Posterior vena cava (tissue), 2 donors: ENCODE results near the gene OR6K2. TPM values are rescaled to one million over a fixed set of nuclear protein-coding genes. Genes with fewer than 3 reads are reported as not detected.
"Not testable (repeated sequence)": the region's sequence is repeated elsewhere in the genome, so short reads cannot be mapped to it uniquely, and the experiment has no call there.

ENCODE experiments used
- DNase-seq: peaks from one replicate; pipeline ENCODE4 v3.0.0-alpha.2; 2020; ENCODE audit warnings: low spot score
- intact Hi-C, 2 donors: fragments of 100-400 bp; cut with DNase I; formaldehyde crosslinking; loops; one replicate each; pipeline versions ENCODE4 v1.14.1 to v1.14.2; 2022 to 2023
- long read RNA-seq, 2 donors: library from polyadenylated mRNA; unstranded; transcript quantifications; one replicate each; pipeline ENCODE4 v2.0.0, GENCODE V29; 2020 to 2021
- total RNA-seq, 2 donors: library from RNA; stranded (reverse); fragmentation: NEBNext Ultra II Directional; extraction: Animal tissue kit (Norgen Biotek cat#: 25700); gene quantifications; one replicate each; pipeline ENCODE4 v1.2.1, GENCODE V29; 2021
- donor health status: DM: yes; HTN: yes; CAD: no.
- donor health status: DM: yes; HTN: yes; CAD: no.

The OR6K2 gene, protein sequence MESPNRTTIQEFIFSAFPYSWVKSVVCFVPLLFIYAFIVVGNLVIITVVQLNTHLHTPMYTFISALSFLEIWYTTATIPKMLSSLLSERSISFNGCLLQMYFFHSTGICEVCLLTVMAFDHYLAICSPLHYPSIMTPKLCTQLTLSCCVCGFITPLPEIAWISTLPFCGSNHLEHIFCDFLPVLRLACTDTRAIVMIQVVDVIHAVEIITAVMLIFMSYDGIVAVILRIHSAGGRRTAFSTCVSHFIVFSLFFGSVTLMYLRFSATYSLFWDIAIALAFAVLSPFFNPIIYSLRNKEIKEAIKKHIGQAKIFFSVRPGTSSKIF
- total RNA-seq: not detected
- long read RNA-seq, donor 1: 0 reads
- long read RNA-seq, donor 2: 0 reads

DNA sequence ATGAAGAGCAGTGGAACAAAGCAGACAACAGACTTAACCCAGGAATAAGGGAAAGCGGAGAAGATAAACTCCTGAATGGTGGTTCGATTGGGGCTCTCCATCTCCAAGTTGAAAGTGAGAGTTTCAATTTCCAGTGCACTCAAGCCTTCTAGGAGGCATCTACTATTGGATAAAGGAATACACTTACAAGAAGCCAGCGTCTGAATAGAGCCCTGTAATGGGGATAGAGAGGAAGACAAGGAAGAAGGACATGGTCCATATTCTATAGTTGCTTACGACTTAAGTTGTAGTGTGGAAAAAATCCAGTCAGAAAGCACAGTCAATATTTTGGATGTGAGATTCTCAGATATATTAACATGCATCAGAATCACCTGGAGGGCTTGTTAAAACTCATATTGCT lies at the start of gene OR6K2:
Gene OR6K2, minus strand, starts transcription at position 101 of the 400 bp plus-strand sequence. Its CDS starts 0 bp downstream, at position 101.
- intact Hi-C loops: no loop called here
- no peak for DNase-seq

DNA sequence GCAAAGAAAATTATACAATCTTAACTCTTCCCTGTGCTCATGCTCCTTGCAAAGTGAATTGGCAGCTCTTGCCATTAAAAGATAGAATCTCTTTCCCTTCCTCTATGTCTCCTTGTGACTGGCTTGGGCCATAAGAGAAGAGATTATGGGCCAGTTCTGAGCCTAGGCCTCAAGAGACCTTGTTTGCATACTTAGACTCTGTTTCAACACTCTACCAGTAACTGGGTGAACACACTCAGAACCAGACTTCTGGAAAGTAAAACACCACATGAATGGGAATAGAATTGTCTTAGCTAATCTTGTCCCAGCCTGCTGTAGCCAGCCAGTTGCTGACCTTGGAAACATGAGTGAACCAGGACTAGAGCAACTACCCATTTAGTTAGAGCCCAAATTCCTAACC lies 35.4 kb upstream of the OR6K2 start:
- intact Hi-C loops: no loop called here
- no peak for DNase-seq

DNA sequence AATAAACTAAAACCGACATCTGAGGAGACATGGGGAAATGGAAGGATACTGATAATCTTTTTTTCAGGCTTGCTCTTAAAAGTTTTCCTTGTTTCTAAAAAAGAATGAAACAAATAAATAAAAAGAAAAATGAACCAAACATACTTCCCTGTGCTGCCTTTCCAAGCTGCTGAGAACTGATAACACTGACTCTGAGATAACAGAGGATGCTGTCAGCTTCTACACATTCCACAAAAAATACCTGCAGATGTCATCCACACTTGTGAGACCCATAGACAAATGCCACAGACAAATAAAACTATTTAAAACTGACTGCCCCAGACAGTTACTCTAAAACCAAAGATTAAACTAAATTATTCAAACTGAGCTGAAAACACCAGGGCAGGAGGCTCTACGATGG lies 32.1 kb upstream of the OR6K2 start:
- no peak for DNase-seq
- intact Hi-C loops: no loop called here

DNA sequence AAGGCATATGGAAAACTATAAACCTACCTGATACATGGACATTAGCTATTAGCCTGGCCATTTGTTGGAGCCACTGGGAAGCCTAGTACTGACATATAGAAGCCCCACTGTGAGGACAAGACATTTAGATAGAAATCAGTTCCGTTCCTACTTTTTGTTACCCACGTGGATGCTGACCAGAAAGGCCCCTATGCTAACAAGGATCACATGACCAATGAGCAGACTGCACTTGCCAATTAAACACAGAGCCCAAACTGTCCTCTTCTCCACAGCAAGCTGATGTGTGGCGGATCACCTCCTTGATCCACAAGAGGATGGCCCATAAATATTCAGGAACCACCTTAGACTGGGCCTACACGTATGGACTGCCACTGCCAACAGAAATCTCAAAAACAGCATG lies 31.3 kb upstream of the OR6K2 start:
- no peak for DNase-seq
- intact Hi-C loops: no loop called here

DNA sequence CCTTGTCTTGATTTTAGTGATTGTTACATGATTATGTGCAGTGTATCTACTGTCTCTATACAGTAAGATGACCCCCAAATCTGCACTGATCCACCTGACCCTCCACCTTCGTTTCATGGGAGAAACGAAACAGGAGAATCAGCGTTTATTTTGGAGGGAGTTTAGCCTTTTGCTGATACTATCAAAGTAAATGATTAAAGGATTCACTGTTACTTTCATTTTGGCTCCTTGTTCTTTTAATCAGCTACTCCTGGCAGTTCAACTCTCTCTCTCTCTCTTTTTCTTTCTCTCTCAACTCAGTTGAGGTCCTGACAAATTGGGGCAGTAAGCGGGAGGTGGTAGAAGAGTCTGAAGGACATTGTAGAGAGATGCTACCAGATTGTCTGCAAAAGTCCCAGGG lies 30.0 kb upstream of the OR6K2 start:
- intact Hi-C loops: no loop called here
- no peak for DNase-seq

DNA sequence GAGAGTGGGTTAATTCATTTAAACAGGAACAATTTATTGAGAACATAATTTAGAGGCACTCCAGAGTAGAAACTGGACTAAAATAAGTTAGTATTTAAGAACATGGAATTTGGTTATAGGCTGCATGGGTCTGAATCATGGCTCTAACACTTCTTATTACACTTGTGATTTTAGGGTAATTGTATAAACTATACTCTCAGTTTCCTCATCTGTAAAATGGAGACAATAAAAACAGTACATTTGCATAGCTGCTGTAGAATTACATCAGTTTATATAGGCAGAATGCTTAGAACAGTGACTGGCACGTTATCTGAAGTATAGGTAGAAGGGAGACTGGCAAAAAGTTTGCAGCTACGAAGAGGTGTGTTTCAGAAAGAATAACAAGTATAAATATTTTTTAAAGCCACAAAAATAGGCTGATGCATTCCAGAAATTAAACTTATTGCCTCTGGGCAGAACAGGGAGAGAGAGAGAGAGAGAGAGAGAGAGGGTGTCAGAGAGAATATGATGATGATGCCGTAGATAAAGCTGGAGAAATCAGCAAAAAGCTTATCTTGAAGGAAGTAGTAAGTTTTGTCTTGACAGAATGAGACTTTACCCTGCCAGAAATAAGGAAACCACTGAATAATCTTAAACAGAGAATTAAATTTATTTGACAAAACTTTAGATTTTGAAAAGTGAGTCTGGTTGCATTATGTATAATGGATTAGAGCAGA lies 28.2 kb upstream of the OR6K2 start:
- DNase-seq: no peak
- intact Hi-C loops: no loop called here

DNA sequence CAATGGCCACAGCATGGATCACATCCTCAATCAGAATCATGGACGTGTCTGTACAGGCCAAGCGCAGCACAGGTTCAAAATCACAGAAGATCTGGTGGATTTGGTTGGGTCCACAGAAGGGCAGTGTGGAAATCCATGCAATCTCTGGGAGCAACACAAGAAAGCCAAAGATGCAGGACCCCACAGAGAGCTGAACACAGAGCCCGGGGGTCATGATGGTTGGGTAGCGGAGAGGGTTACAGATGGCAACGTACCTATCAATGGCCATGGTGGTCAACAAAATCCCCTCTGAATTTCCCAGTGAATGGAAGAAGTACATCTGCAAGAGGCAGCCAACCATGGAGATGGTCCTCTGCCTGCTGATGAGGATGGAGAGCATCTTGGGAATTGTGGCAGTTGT lies 24.0 kb upstream of the OR6K2 start:
- no peak for DNase-seq
- intact Hi-C loops: no loop called here

DNA sequence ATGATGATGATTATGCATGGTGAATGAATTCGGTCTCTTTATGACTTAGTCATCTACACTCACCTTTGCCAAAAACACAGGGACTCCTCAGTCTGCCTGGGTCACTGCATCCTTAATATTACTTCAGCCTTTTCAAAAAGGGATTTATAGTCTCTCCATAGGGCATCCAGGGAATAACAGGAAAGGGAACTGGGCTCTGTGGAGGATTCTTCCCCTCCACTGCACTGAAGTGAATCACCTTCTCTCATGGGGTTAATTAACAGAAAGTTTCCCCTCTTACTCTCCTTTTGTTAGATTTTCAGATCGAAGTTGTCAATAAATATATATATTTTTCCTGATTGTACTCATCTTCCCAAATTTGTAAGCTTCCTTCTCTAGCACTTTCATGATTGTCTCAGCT lies 20.2 kb upstream of the OR6K2 start, which contains the start of gene OR6K3:
Gene OR6K3, minus strand, starts transcription at position 101 of the 400 bp plus-strand sequence. CDS start 2,605 bp downstream, outside the sequence.
- intact Hi-C loops: no loop called here
- DNase-seq: no peak

DNA sequence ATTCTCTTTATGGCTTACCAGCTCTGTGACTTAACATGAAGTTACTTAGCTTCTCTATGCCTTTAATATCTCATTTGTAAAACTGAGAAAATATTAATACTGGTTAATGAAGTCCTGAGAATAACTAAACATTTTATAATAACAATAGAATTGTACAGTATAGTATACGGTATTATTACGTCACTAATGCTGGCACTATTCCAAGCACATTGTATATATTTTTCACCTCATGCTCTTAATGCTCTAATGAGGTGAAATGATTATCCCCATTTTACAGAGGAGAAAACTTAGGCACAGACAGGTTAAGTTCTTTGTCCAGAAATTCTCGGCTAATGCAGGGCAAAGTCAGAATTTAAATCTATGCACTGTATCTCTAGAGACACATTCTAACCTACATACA lies 19.2 kb upstream of the OR6K2 start:
- DNase-seq: no peak
- intact Hi-C loops: no loop called here

DNA sequence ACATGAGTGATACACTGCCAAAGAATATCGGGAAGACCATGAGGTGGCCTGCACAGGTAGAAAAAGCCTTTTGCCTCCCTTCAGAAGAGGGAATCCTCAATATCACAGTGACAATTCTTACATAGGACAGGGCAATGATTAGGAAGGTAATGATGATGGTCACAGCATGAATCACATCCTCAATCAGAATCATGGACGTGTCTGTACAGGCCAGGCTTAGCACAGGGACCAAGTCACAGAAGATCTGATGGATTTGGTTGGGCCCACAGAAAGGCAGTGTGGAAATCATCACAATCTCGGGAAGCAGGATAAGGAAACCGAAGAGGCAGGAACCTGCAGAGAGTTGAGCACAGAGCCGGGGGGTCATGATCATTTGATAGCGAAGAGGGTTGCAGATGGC lies 16.9 kb upstream of the OR6K2 start:
- no peak for DNase-seq
- intact Hi-C loops: no loop called here

DNA sequence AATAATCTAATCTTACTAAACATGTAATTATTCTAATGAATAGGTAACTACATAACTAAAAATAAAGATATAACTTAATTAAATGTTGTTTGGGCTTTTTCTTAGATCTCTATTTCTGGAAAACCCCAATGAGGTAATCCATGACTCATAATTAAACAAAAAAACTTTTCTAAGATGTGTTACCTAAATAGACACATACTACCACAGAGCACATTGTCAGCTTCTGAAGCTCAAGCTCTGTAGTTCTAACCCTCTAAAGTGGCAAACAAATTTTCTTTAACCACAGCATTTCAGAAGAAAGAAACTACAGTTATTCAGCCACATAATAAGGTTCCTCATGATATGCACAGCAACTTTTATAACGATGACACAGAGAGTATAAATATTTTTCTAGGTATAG lies 15.9 kb upstream of the OR6K2 start:
- no peak for DNase-seq
- intact Hi-C loops: no loop called here

DNA sequence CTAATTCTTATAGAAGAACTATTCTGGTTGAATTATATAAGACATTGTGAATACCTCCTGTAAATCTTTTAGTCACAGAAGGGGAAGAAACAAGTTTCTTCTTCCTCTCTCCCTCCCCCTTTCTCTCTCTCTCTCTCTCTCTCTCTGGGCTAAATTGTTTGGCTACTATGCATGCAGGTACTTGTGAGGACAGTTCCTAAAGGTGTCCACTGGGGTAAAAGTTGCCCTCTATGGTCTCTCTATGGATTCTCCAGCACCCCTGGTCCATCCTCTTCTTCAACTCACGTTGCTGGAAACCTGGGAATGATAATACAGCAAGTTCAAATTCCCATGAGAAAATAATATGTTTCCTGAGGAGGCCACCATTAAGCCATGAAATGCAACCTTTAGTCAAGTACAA lies 14.3 kb upstream of the OR6K2 start:
- intact Hi-C loops: no loop called here
- DNase-seq: no peak

DNA sequence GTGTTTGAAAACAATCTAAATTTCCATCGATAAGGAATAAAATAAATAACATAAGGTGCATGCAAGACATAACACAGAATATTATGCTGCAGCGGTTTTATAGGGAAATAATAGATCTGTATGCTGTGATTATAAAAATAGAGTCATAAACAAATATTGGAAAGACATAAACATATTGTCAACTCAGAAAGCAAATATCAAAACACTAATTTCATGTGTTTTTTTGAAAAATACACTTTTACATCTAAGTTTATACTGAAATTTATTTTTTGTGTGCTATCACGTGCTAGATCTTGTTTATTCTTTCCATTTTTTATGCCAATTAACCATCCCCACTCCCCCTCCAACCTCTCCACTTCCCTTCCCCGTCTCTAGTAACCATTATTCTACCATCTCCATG lies 10.6 kb upstream of the OR6K2 start:
- intact Hi-C loops: no loop called here
- DNase-seq: no peak

DNA sequence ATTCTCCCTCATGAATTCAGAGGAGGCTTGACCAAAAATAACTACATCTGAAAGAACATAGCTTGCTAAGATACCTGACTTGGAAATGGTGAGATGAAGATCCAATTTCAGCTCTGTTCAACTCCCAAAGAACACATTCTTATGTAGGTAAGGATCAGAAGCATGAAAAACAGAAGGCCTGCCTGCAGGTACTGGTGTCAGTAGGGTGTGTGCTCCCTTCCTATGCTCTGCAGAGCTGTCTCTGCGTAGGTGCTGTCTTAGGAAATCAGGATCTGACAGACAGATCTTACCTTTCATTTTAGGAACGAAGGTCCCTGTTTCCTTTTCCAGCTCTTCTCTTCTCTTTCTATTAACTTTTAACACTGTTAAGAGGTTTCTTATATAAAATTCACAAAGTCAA lies 5.6 kb upstream of the OR6K2 start:
- intact Hi-C loops: no loop called here
- no peak for DNase-seq

DNA sequence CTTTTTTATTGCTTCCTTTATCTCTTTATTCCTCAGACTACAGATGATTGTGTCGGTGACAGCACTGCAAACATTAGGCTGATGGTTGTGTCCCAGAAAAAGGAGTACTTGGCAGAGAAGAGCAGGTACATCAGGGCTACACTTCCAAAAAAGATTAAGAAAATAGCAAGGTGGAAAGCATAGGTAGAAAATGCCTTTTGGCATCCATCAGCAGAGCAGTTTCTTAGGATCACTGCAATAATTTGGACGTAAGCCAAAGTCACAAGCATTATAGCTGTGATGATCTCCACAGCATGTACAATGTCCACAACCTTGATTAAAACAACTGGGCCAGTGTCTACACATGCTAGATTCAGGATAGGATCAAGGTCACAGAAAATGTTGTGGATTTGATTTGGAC lies 5.9 kb downstream of the OR6K2 start:
- no peak for DNase-seq
- intact Hi-C loops: no loop called here

DNA sequence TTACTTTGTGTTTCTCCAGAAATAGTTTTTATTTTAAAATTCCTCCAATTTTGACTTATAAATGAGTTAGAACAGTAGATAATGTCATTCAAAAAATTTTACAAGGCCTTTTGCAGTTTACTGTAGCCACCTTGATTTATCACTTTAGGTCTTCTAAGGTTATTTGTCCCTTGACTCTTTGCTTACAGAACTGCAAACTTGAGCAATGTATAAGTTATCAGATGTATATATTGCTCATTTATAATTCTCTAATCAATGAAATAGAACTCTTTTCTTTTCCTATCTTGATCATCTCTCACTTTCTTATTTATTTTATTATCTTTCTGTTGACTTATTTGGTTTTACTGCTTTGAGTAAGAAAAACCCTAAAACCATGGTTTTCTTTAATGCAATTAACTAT lies 8.1 kb downstream of the OR6K2 start:
- DNase-seq: no peak
- intact Hi-C loops: no loop called here

DNA sequence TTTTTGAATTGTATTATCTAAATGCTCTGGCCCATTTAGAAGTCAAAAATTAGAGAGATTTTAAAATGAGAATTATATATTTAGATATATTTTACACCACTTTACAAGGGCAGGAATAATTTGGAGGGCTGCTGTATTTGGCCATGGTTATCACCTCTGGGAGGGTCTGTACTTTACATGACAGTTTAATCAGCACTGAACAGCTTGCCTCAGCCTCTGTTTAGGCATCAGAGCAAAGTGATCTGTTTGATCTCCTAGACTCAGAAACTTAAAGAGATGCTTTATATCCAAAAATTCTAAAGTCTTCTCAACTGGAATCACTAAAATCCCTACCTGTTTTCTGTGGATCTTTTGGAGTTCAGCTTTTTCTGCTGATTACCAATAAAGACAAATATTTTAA lies 8.5 kb downstream of the OR6K2 start:
- DNase-seq: no peak
- intact Hi-C loops: no loop called here

DNA sequence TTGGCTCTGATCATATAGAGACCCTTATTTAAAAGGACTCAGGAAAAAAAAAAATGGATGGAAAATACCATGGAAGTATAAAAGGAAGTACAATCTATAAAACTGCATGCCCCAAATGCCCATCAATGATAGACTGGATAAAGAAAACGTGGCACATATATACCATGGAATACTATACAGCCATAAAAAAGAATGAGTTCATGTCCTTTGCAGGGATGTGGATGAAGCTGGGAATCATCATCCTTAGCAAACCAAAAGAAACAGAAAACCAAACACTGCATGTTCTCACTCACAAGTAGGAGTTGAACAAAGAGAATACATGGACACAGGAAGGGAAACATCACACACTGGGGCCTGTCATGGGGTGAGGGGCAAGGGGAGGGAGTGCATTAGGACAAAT lies 9.3 kb downstream of the OR6K2 start:
- intact Hi-C loops, DNase-seq: not testable (repeated sequence)

DNA sequence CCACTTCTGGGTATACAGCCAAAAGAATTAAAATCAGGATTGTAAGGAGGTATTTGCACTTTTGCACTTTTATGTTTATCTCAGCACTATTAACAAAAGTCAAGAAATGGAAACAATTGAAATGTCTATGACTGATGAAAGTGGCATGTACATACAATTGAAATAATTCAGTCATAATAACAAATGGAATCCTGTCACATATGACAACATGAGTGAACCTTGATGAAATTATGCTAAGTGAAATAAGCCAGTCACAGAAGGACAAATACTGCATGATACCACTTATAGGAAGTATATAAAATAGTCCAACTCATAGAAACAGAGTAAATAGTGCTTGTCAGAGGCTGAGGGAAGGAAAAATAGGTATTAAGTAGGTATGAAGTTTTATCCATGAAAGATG lies 10.6 kb downstream of the OR6K2 start:
- intact Hi-C loops: no loop called here
- DNase-seq: no peak

DNA sequence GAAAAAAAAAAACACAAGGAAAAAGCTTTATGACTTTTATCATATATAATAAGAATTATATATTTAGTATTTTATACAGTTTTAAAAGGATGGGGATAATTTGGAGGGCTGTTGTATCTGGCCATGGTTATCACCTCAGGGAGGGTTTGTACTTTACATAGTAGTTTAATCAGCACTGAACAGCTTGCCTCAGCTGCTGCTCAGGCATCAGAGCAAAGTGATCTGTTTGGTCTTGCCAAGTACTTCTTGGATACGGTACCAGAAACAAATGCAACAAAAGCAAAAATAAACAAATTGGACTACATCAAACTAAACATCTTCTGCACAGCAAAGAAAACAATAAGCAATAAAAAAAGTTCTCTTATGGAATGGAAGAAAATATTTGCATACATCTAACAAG lies 11.3 kb downstream of the OR6K2 start:
- no peak for DNase-seq
- intact Hi-C loops: no loop called here

DNA sequence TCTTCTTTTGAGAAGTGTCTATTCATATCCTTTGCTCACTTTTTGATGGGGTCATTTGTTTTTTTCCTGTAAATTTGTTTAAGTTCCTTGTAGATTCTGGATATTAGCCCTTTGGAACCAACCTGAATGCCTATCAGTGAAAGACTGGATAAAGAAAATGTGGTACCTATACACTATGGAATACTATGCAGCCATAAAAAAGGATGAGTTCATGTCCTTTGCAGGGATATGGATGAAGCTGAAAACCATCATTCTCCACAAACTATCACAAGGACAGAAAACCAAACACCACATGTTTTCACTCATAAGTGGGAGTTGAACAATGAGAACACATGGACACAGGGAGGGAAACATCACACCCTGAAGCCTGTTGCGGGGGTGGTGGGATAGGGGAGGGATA lies 12.1 kb downstream of the OR6K2 start:
- DNase-seq: not testable (repeated sequence)

More for the DNA sequence above, 12.1 kb downstream of the OR6K2 start:
- intact Hi-C loops: not testable (repeated sequence)
